ENCODE results near the gene PTOV1. TPM values are rescaled to one million over a fixed set of nuclear protein-coding genes. Genes with fewer than 3 reads are reported as not detected.

Gene PTOV1
- polyA plus RNA-seq, 1 experiment = 37.6 TPM

DNA sequence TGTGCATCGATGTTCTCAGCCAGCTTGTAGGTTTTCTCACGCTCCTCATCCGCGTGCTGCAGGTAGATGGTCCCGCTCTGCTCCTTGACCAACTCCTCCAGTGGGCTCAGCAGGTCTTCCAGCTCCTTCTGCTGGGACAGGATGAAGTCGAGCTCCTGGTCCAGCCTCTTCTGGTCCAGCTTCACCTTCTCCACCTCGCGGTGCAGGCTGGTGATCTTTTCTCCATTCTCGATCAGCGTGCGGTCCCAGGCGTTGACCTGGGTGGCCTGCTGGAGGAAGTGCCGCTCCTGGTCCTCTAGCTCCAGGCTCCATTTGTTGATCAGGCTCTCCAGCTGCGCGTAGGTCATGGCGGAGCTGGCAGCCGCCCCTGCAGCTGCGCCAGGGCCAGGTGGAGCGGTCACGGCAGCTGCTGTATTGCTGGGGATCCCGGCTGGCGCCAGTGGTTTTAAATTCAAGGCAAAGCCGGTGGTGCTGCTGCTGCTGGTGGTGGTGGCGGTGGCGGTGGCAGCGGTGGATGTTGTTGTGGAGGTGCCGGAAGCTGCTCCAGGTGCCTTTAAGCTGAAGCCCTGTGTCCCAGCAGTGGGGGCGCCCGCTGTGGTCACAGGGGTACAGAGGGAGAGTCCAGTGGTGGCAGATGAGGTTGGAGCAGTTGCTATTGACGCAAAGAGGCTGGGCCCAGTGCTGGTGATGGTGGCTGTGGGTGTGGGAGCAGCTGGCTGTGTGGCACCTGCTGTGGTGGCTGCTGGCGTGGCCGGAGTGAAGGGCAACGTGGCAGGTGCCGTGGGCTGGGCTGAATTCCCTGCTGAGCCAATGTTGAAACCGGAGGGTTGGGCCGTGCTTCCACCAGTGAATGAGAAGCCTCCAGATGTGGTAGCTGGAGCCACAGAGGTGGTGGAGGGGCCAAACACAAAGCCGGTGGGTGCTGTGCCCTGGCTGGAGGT, 57.8 kb downstream of the PTOV1 start:
- no peaks in the 10 kb centered on the region; the same call in 1 of the 2 replicates for H3K9me3 ChIP-seq (ENCODE audit: control insufficient read depth, insufficient read depth, low read length)
- no peak overlapping the region for H3K4me3 ChIP-seq (ENCODE audit: low read depth, low read length)
- ChIA-PET POLR2A (interaction anchor here (0.5 kb wide), 1 partner anchor 98 kb away, joined by 3 read pairs; no protein-coding TSS in a partner anchor), CTCF (no interaction called here)
- H3K27ac ChIP-seq (ENCODE audit: low read depth, low read length) = no peak overlapping the region
- DNase-seq (ENCODE audit: low read depth, low spot score) = no peak
- no peaks in the 10 kb centered on the region for H3K27me3 ChIP-seq (ENCODE audit: control insufficient read depth, insufficient read depth, low read length)
- TF ChIP-seq, protein P1, sequence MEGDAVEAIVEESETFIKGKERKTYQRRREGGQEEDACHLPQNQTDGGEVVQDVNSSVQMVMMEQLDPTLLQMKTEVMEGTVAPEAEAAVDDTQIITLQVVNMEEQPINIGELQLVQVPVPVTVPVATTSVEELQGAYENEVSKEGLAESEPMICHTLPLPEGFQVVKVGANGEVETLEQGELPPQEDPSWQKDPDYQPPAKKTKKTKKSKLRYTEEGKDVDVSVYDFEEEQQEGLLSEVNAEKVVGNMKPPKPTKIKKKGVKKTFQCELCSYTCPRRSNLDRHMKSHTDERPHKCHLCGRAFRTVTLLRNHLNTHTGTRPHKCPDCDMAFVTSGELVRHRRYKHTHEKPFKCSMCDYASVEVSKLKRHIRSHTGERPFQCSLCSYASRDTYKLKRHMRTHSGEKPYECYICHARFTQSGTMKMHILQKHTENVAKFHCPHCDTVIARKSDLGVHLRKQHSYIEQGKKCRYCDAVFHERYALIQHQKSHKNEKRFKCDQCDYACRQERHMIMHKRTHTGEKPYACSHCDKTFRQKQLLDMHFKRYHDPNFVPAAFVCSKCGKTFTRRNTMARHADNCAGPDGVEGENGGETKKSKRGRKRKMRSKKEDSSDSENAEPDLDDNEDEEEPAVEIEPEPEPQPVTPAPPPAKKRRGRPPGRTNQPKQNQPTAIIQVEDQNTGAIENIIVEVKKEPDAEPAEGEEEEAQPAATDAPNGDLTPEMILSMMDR (IDR thresholded peaks at IDR 0.05; ENCODE audit: low read depth, low read length) = no peak

DNA sequence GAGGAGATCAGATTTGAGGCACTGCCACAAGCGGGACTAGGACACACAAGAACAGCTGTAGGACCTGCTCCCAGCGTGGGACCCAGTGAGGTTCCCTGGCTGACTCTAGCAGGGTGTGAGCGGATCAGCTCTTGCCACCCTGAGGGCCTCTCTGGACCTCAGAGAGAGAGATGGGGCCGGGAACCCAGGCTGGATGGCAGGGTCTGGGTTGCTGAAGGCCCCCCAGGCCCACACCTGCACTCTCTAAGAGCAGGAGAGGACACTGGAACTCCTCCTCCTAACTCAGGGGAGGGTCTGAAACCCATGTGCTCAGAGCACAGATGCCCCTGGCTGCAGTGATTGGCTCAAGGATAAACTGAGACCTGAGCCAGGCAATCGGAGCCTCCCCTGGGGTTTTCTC, 59.2 kb downstream of the PTOV1 start:
- ChIA-PET CTCF (no interaction called here), POLR2A (no interaction called here)
- H3K27me3 ChIP-seq (ENCODE audit: control insufficient read depth, insufficient read depth, low read length) = no peaks in the 10 kb centered on the region
- TF ChIP-seq, protein P1 (IDR thresholded peaks at IDR 0.05; ENCODE audit: low read depth, low read length) = no peak
- H3K4me3 ChIP-seq (ENCODE audit: low read depth, low read length) = no peak overlapping the region
- DNase-seq (ENCODE audit: low read depth, low spot score) = no peak
- no peaks in the 10 kb centered on the region; the same call in 1 of the 2 replicates for H3K9me3 ChIP-seq (ENCODE audit: control insufficient read depth, insufficient read depth, low read length)
- no peak overlapping the region for H3K27ac ChIP-seq (ENCODE audit: low read depth, low read length)

Small RNA genes within 50 kb of the gene (small RNA-seq; reads per million reads assigned to genes)
- gene MIR4749 (ENCODE audit: insufficient read length, low read depth) = not detected

Other genes starting within 250 kb of the PTOV1 start
- 64.2 and 93.3 TPM in 2 replicates for gene RRAS, start 211.0 kb upstream of the PTOV1 start, polyA plus RNA-seq (2011; rRNA removed)
- gene SCAF1, start 208.9 kb upstream of the PTOV1 start, polyA plus RNA-seq (2011; rRNA removed) = 2.5 and 3.5 TPM in 2 replicates
- 33.5 and 54.9 TPM in 2 replicates for gene IRF3, start 185.3 kb upstream of the PTOV1 start, polyA plus RNA-seq (2011; rRNA removed)
- gene BCL2L12, start 185.2 kb upstream of the PTOV1 start, polyA plus RNA-seq (2011; rRNA removed) = 8.8 and 10.9 TPM in 2 replicates
- gene PRMT1, start 173.9 kb upstream of the PTOV1 start, polyA plus RNA-seq (2011; rRNA removed) = 287 and 305 TPM in 2 replicates
- gene ADM5, start 161.6 kb upstream of the PTOV1 start, polyA plus RNA-seq (2011; rRNA removed) = 0.19 and 0.33 TPM in 2 replicates
- 20.3 and 24.2 TPM in 2 replicates for gene CPT1C, start 160.0 kb upstream of the PTOV1 start, polyA plus RNA-seq (2011; rRNA removed)
- gene TSKS, start 87.9 kb upstream of the PTOV1 start, polyA plus RNA-seq (2011; rRNA removed) = not detected in 2 replicates
- gene AP2A1, start 84.2 kb upstream of the PTOV1 start, polyA plus RNA-seq (2011; rRNA removed) = 59.1 and 82.2 TPM in 2 replicates
- gene FUZ, start 37.9 kb upstream of the PTOV1 start, polyA plus RNA-seq (2011; rRNA removed) = 6.9 and 9.0 TPM in 2 replicates
- gene MED25, start 32.9 kb upstream of the PTOV1 start, polyA plus RNA-seq (2011; rRNA removed) = 12.6 and 20.3 TPM in 2 replicates
- 13.0 and 13.1 TPM in 2 replicates for gene PNKP, start 16.4 kb downstream of the PTOV1 start, polyA plus RNA-seq (2011; rRNA removed)
- gene AKT1S1, start 26.2 kb downstream of the PTOV1 start, polyA plus RNA-seq (2011; rRNA removed) = 27.5 and 33.1 TPM in 2 replicates
- gene TBC1D17, start 26.5 kb downstream of the PTOV1 start, polyA plus RNA-seq (2011; rRNA removed) = 15.6 and 23.0 TPM in 2 replicates
- 0.30 and 0.92 TPM in 2 replicates for gene IL4I1, start 45.7 kb downstream of the PTOV1 start, polyA plus RNA-seq (2011; rRNA removed)
- gene ATF5, start 78.0 kb downstream of the PTOV1 start, polyA plus RNA-seq (2011; rRNA removed) = 6.3 and 6.8 TPM in 2 replicates
- 12.4 and 16.9 TPM in 2 replicates for gene NUP62, start 78.3 kb downstream of the PTOV1 start, polyA plus RNA-seq (2011; rRNA removed)
- gene SIGLEC11, start 110.0 kb downstream of the PTOV1 start, polyA plus RNA-seq (2011; rRNA removed) = not detected in 2 replicates
- 22.5 and 24.7 TPM in 2 replicates for gene VRK3, start 174.2 kb downstream of the PTOV1 start, polyA plus RNA-seq (2011; rRNA removed)
- gene ZNF473, start 174.8 kb downstream of the PTOV1 start, polyA plus RNA-seq (2011; rRNA removed) = 6.2 and 6.5 TPM in 2 replicates

Data from AG04450 (cell line).